T-cell (primary cell): Measurements from ENCODE around the gene PALD1. TPM values are rescaled to one million over a fixed set of nuclear protein-coding genes. Genes with fewer than 3 reads are reported as not detected.

Experiments
- ATAC-seq, 4 experiments: fragments of 200-7000 bp in 3 of 4; fragments of 150-1000 bp in 1 of 4; cut with Tn5 transposase; replicated peaks in 1 of 4; 1 replicate in 3 of 4; 2 replicates in 1 of 4; pipeline ENCODE4 v1.10.0; 2021; ENCODE audit warnings: moderate library complexity in 3 of 4, mild to moderate bottlenecking in 2 of 4, moderate number of reproducible peaks in 1 of 4
- CTCF ChIA-PET, 2 donors: fragments of 300-600 bp; sonication (Branson Sonifier 250); formaldehyde crosslinking; loops; one replicate each; lab custom pipeline; 2022; ENCODE audit warnings: antibody characterized with exemption in 2 of 2; lab: Charles Lee
- POLR2A ChIA-PET, 2 donors: fragments of 300-600 bp; sonication (Branson Sonifier 250); formaldehyde crosslinking; loops; one replicate each; lab custom pipeline; 2022; ENCODE audit warnings: antibody characterized with exemption in 2 of 2; lab: Charles Lee
- DNase-seq, 35 experiments: peaks; one replicate each; pipeline versions ENCODE4 v3.0.0 to v3.0.0-alpha.2; 2013 to 2023
- H3K27ac ChIP-seq: one replicate; pipeline ENCODE4 v1.5.1; 2013; ENCODE audit warnings: low read length
- H3K27me3 ChIP-seq, 2 experiments: replicated peaks in 1 of 2; 1 replicate in 1 of 2; 2 replicates in 1 of 2; pipeline versions ENCODE4 v1.6.1 to v1.7.0; 2013; ENCODE audit warnings: low read length in 1 of 2, mixed read lengths in 1 of 2; ENCODE audit not compliant: control insufficient read depth in 2 of 2, insufficient read depth in 2 of 2; ENCODE audit errors: extremely low read depth in 1 of 2
- H3K36me3 ChIP-seq, 2 donors: 1 replicate in 1 of 2; 2 replicates in 1 of 2; pipeline versions ENCODE4 v1.6.1 to v1.7.0; 2013; ENCODE audit warnings: low read length in 1 of 2; ENCODE audit not compliant: control insufficient read depth in 2 of 2, insufficient read depth in 1 of 2; ENCODE audit errors: extremely low read depth in 1 of 2
- H3K4me1 ChIP-seq, 2 experiments: 1 replicate in 1 of 2; 2 replicates in 1 of 2; pipeline versions ENCODE4 v1.6.1 to v1.7.0; 2013; ENCODE audit warnings: low read length in 2 of 2, mixed read lengths in 1 of 2; ENCODE audit not compliant: insufficient read depth in 2 of 2, control insufficient read depth in 1 of 2; ENCODE audit errors: extremely low read depth in 1 of 2
- H3K4me3 ChIP-seq, 2 donors: 1 replicate in 1 of 2; 2 replicates in 1 of 2; pipeline versions ENCODE4 v1.5.1 to v1.7.0; 2013; ENCODE audit warnings: mild to moderate bottlenecking in 2 of 2, low read length in 1 of 2, moderate library complexity in 1 of 2; ENCODE audit not compliant: control insufficient read depth in 1 of 2; ENCODE audit errors: extremely low read depth in 1 of 2
- H3K9me3 ChIP-seq: 2 replicates; pipeline ENCODE4 v1.7.0; 2013
- H3K27ac Mint-ChIP-seq, 2 donors: one replicate each; pipeline ENCODE4 v1.8.0; 2020 to 2021; ENCODE audit warnings: mild to moderate bottlenecking in 2 of 2, mixed read lengths in 2 of 2
- H3K27me3 Mint-ChIP-seq, 2 donors: one replicate each; pipeline ENCODE4 v1.8.0; 2021 to 2022; ENCODE audit warnings: mixed read lengths in 2 of 2
- H3K36me3 Mint-ChIP-seq: one replicate; pipeline ENCODE4 v1.8.0; 2021; ENCODE audit warnings: mixed read lengths
- H3K4me1 Mint-ChIP-seq, 3 donors: one replicate each; pipeline ENCODE4 v1.8.0; 2020 to 2022; ENCODE audit warnings: mixed read lengths in 3 of 3, mild to moderate bottlenecking in 1 of 3
- H3K4me3 Mint-ChIP-seq, 3 donors: one replicate each; pipeline ENCODE4 v1.8.0; 2020 to 2022; ENCODE audit warnings: mild to moderate bottlenecking in 3 of 3, mixed read lengths in 3 of 3, moderate library complexity in 3 of 3
- H3K9me3 Mint-ChIP-seq, 3 donors: one replicate each; pipeline ENCODE4 v1.8.0; 2020 to 2022; ENCODE audit warnings: mixed read lengths in 3 of 3
- WGBS: methylation state at CpG from one replicate; pipeline ENCODE4 v1.1.5; 2013; ENCODE audit warnings: missing lambda C conversion rate; ENCODE audit not compliant: insufficient coverage; 5-methylcytosine and 5-hydroxymethylcytosine counted together
- total RNA-seq, 35 experiments: library from RNA in 6 of 35; stranded (reverse) in 6 of 35; fragments of 120-200 nt in 1 of 35; gene quantifications; one replicate each; pipeline versions ENCODE4 v1.2.1 to v1.2.4 and lab custom pipeline; 2013 to 2026

The PALD1 gene
- total RNA-seq, 5 donors from 2014 or later (not counting 1 experiment from before 2014, with no cell fraction given), result 0.10 to 0.38 (median 0.13) TPM

- peaks cover 35 to 44% (median 36%) of the 10 kb centered on the region in 3 donors for H3K4me1 Mint-ChIP-seq
- CTCF ChIA-PET, result interaction anchor here (0.9 to 1.1 kb wide), 2 partner anchors 214 to 370 kb away, joined by 3 read pairs; no protein-coding TSS in a partner anchor
- H3K27me3 Mint-ChIP-seq, result peaks cover 7 to 13% of the 10 kb centered on the region in 2 donors
- peaks cover 10 to 21% of the 10 kb centered on the region in 2 experiments for H3K27me3 ChIP-seq
- no peaks in the 10 kb centered on the region for H3K9me3 Mint-ChIP-seq
- H3K4me3 ChIP-seq, result no peak overlapping the region
- POLR2A ChIA-PET, result no interaction called here
- H3K9me3 ChIP-seq, result no peaks in the 10 kb centered on the region
- H3K27ac ChIP-seq, result no peak overlapping the region
- H3K36me3 ChIP-seq, result peaks cover 4 to 5% of the 10 kb centered on the region in 2 donors
- no peak overlapping the region for H3K4me3 Mint-ChIP-seq
- DNase-seq, result peak in 1 of 35 experiments; percentile 20
- no peaks in the 10 kb centered on the region for H3K36me3 Mint-ChIP-seq
- no peak for ATAC-seq
- peaks cover 5 to 29% of the 10 kb centered on the region in 2 experiments for H3K4me1 ChIP-seq
- no peak overlapping the region for H3K27ac Mint-ChIP-seq
- WGBS, result 97% methylated on average over 14 of the region's 19 CpGs
Measured at GRCh38 chr10:70435241-70436085, 43.1 kb upstream of the PALD1 start.

DNA sequence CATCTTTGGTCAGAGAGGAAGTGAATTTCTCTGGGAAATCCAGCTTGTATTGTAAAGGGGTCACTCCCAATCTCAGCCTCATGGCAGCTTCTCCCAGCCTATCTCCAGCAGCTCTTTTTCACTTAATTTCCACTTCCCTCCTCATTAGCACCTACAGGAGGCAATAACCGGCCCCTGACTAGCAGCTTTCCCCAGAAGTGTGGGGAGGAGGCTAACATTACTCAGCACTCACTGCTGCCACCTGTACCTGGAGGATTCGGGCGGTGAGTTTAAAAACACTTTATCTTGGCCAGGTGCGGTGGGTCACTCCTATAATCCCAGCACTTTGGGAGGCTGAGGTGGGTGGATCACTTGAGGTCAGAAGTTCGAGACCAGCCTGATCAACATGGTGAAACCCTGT is 40.8 kb upstream of the PALD1 start:
- DNase-seq (no peak), ATAC-seq (no peak)
- Histone ChIP-seq H3K36me3 (no peaks in the 10 kb centered on the region), H3K27ac (no peak overlapping the region), H3K27me3 (peaks cover 11 to 43% of the 10 kb centered on the region in 2 experiments), H3K4me3 (no peak overlapping the region), H3K4me1 (peaks cover 3 to 35% of the 10 kb centered on the region in 2 experiments), H3K9me3 (no peaks in the 10 kb centered on the region)
- H3K27me3 Mint-ChIP-seq, result peaks cover 18 to 31% of the 10 kb centered on the region in 2 donors
- ChIA-PET CTCF (no interaction called here), POLR2A (no interaction called here)
- H3K27ac Mint-ChIP-seq, result no peak overlapping the region
- no peaks in the 10 kb centered on the region for H3K36me3 Mint-ChIP-seq
- peaks cover 31 to 41% (median 39%) of the 10 kb centered on the region in 3 donors for H3K4me1 Mint-ChIP-seq
- no peaks in the 10 kb centered on the region for H3K9me3 Mint-ChIP-seq
- no peak overlapping the region for H3K4me3 Mint-ChIP-seq
- no CpG with 5 or more reads among the region's 5 CpGs for WGBS

DNA sequence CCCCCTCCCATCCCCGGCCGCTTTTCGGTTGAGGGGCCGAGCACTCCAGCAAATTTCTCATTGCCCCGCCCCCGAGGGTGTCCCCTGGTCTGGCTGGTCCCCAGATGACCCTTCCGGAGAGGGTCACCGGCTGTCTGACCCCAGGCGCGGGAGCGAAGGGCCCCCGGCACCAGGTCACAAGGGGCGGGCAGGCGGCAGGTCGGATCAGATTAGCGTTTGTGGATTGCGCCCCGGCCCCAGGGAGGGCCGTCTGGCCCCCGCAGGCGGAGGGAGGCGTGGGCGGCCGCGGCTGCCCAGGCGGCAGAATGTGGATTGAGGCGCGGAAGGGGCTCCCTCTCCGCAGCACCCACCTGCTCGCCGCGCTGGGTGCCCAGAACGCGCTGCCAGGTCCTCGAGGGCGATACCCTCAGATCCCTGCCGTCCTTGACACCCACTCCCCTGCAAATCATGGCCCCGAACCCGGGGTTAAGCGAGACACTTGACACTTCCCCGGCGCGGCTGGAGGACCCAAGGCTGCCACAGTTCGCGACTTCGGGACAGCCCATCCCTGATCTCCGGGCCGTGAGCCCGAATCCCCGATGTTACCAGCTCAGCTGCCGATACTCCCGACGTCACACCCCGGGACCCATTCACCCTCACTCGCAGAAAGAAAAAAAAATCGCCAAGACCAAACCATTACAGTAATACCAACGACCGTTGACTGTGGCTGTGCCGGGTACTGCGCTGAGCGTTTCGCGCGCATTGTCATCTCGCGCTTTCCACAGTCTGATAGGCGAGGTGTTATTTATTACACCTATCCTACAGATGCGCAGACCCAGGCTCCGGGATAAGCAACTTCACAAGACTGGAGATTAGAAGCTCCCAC is 38.0 kb upstream of the PALD1 start:
- Histone ChIP-seq H3K4me1 (peaks cover 2 to 24% of the 10 kb centered on the region in 2 experiments), H3K27me3 (peaks cover 15 to 56% of the 10 kb centered on the region in 2 experiments), H3K9me3 (no peaks in the 10 kb centered on the region), H3K27ac (no peak overlapping the region), H3K36me3 (no peaks in the 10 kb centered on the region), H3K4me3 (peak overlapping the region; percentile 0 to 73)
- H3K9me3 Mint-ChIP-seq, result no peaks in the 10 kb centered on the region
- peaks cover 19 to 37% of the 10 kb centered on the region in 2 donors for H3K27me3 Mint-ChIP-seq
- no peak overlapping the region for H3K27ac Mint-ChIP-seq
- peak overlapping the region; percentile 67 to 76 (median 73) for H3K4me3 Mint-ChIP-seq
- H3K36me3 Mint-ChIP-seq, result no peaks in the 10 kb centered on the region
- ChIA-PET POLR2A (interaction anchor here in 1 of 2 donors (0.6 kb wide), 1 partner anchor 13 kb away, joined by 3 read pairs; no protein-coding TSS in a partner anchor), CTCF (no interaction called here)
- ATAC-seq (peak; percentile 32 to 65 (median 50)), DNase-seq (peak in 1 of 35 experiments; percentile 11)
- peaks cover 15 to 19% (median 18%) of the 10 kb centered on the region in 3 donors for H3K4me1 Mint-ChIP-seq
- WGBS, result 8% methylated on average over 62 of the region's 69 CpGs

DNA sequence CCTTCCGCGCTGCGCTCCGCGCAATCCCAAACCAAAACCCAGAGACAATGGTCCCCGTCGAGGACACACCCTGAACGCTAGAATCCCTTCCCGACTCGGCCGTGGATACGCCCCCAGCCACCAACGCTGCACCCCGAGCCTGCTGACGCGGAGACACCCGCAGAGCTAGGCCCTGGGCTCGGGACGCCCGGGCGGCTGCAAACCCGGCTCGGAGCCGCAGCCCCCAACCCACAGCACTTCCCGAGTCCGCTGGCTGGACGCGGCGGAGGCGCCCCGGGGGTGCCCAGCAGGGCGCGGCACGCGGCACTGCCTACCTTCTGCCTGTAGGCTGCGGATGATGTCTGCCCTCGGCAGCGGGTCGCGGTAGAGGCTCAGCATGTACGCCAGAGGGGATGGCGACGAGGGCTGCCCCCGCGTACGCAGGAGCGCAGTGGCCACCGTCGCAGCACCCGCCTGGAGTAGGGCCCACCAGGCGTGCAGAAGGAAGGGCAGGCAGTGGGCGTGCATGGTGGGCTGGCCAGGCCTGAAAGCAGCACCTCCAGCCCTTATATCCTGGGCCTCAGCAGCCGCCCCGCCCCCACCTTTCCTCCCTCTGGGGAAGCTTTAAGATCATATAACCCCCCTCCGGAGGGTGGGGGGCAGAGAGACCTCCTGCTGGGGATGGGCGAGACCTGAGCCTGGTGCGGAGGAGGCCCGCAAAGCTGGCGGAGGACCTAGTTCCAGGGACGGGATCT is 37.2 kb upstream of the PALD1 start, which contains the start of gene NODAL:
NODAL (minus strand) TSS at position 521 of the 734 bp plus-strand sequence; CDS start at position 507, 14 bp downstream.
- Mint-ChIP-seq H3K4me1 (peaks cover 15 to 19% (median 18%) of the 10 kb centered on the region in 3 donors), H3K27me3 (peaks cover 19 to 37% of the 10 kb centered on the region in 2 donors), H3K36me3 (no peaks in the 10 kb centered on the region), H3K27ac (no peak within 1 kb of the TSS), H3K9me3 (no peaks in the 10 kb centered on the region), H3K4me3 (peak within 1 kb of the TSS; percentile 67 to 76 (median 73))
- peaks cover 2 to 24% of the 10 kb centered on the region in 2 experiments for H3K4me1 ChIP-seq
- H3K27me3 ChIP-seq, result peaks cover 15 to 56% of the 10 kb centered on the region in 2 experiments
- ChIA-PET POLR2A (interaction anchor here in 1 of 2 donors (0.6 kb wide), 1 partner anchor 14 kb away, joined by 3 read pairs; no protein-coding TSS in a partner anchor), CTCF (no interaction called here)
- no peaks in the 10 kb centered on the region for H3K36me3 ChIP-seq
- WGBS, result 7% methylated on average over 49 of the region's 60 CpGs
- ATAC-seq, result peak; percentile 62 to 75 (median 67)
- no peak within 1 kb of the TSS for H3K27ac ChIP-seq
- peak in 4 of 35 experiments; percentile 11 to 23 (median 17) for DNase-seq
- no peaks in the 10 kb centered on the region for H3K9me3 ChIP-seq
- H3K4me3 ChIP-seq, result peak within 1 kb of the TSS; percentile 0 to 73

DNA sequence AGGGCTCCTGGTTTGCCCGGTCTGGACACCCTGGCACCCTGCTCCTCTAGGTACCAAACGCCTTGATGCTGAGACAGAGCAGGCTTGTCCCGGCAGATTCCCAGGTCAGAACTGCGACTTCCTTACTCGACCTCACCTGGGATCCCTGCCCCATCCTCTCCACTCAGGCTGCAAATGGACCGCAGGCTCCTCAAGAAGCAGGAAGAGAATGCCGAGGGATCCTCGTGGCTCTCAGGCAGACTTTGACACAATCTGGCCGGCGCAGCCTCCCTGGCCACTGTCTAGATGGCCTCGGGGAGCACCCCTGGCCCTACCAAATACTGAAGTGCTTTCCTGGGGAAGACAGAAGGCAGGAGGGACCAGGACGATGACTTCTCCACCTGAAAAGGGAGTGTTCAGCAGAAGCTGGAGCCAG is 36.7 kb upstream of the PALD1 start:
- Histone ChIP-seq H3K4me3 (no peak overlapping the region), H3K36me3 (no peaks in the 10 kb centered on the region), H3K4me1 (peaks cover 2 to 24% of the 10 kb centered on the region in 2 experiments), H3K9me3 (no peaks in the 10 kb centered on the region), H3K27ac (no peak overlapping the region), H3K27me3 (peaks cover 15 to 56% of the 10 kb centered on the region in 2 experiments)
- DNase-seq (no peak), ATAC-seq (no peak)
- H3K27me3 Mint-ChIP-seq, result peaks cover 19 to 37% of the 10 kb centered on the region in 2 donors
- peak overlapping the region in 2 of 3 donors; percentile 34 to 73 for H3K4me3 Mint-ChIP-seq
- POLR2A ChIA-PET, result no interaction called here
- H3K9me3 Mint-ChIP-seq, result no peaks in the 10 kb centered on the region
- H3K4me1 Mint-ChIP-seq, result peaks cover 15 to 19% (median 18%) of the 10 kb centered on the region in 3 donors
- whole genome bisulfite sequencing, result 30% methylated on average over 12 of the region's 12 CpGs
- CTCF ChIA-PET, result interaction anchor here in 1 of 2 donors (0.5 to 1.4 kb wide), 2 partner anchors 20 to 267 kb away, joined by 3 read pairs; no protein-coding TSS in a partner anchor
- H3K36me3 Mint-ChIP-seq, result no peaks in the 10 kb centered on the region
- H3K27ac Mint-ChIP-seq, result no peak overlapping the region
